COLO829 (cell line): ENCODE measurements around the gene EXOC1.
"Not testable (repeated sequence)": the region's sequence is repeated elsewhere in the genome, so short reads cannot be mapped to it uniquely, and the experiment has no call there.

ENCODE experiments used
- DNase-seq: peaks from one replicate; pipeline ENCODE4 v3.0.0; 2012; ENCODE audit warnings: low spot score

Gene EXOC1

DNA sequence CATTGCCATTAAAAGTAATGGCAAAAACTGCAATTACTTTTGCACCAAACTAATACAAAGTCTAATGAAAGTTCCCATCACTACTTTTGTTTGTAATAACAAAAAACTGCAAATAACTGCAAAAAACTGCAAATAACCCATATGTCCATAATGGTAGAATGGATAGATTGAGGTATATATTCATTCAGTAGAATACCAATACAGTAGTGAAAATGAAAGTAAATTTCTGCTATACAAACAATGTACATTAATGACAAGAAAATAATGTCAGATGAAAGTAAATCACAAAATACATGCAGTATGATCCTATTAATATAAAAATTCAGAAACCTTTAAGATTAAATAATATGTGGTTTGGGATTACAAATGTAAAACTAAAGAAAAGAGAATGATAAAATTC, 54.0 kb downstream of the EXOC1 start:
- DNase-seq, result no peak

DNA sequence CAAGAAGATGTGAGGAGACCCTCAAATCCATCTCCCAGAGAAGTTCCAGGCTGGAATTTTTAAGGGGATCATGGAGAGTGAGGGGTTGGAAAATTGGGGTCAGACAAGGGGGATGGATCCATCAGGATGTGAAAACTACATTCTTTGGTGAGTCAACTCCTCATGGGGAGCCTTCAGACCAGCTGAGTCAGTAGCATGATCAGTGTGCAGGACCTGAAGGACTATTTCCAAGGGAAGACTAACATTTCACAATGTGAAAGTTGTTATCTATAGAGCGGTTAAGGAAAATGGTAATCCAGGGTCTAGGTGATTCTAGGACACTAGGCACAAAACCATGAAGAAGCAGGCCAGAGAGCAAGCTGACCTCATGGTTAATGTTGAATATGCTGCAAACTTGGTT, 56.7 kb downstream of the EXOC1 start:
- no peak for DNase-seq

DNA sequence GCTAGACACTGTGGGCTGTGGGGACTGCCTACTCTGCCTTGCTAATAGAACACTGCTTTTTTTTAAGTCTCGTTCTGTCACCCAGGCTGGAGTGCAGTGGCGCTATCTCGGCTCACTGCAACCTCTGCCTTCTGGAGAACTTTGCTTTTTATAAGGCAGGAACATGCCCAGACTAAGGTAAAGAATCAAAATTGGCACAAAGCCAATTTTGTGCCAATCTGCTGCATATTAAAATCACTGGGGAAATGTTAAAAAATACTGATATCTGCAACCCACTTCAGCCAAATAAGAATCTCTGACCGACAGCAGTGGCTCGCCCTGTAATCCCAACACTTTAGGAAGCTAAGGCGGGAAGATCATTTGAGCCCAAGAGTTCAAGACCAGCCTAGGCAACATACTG, 58.8 kb downstream of the EXOC1 start:
- DNase-seq, result no peak

DNA sequence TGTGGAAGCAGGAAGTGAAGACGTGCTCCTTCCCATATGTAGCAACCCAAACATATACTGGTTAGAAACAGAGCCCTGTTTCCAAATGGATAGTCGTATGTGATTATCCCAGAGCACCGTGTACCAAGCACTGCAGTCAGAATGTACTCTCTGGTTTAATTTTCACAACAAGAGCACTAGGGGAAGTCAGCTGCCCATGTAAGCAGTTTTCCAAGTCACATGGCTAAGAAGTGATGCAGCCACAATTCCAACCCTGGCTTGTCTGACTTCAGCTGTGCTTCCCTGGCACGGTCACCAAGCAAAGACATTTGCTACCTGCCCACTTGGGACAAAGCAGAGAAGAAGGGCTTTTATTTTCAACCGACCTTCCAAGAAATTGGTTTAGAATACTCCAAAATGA, 67.1 kb downstream of the EXOC1 start:
- no peak for DNase-seq

DNA sequence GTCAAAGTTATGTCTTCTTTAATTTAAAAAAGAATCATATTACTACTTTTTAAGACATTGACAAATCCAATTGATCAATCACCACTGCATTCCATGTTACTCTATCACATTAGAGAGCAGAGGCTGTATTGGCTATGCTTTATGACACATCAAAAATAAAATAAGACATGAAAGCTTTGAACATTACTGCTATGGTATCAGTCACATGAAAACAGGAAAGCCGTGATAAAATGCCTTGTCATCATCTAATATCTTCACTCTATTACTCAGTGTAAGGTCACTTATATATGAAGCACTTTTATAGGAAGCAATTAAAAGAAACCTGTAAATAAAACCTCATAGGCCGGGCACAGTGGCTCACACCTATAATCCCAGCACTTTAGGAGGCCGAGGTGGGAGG, 67.6 kb downstream of the EXOC1 start:
- no peak for DNase-seq

DNA sequence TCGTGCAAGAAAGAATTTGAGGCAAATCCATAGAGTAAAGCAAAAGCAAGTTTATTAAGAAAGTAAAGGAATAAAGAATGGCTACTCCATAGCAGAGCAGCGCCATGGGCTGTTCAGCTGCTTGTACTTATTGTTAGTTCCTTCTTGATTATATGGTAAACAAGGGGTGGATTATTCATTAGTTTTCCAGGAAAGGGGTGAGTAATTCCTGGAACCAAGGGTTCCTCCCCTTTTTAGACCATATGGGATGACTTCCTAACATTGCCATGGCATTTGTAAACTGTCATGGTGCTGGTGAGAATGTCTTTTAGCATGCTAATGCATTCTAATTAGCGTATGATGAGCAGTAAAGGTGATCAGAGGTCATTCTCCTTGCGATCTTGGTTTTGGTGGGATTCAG, 71.8 kb downstream of the EXOC1 start:
- no peak for DNase-seq

DNA sequence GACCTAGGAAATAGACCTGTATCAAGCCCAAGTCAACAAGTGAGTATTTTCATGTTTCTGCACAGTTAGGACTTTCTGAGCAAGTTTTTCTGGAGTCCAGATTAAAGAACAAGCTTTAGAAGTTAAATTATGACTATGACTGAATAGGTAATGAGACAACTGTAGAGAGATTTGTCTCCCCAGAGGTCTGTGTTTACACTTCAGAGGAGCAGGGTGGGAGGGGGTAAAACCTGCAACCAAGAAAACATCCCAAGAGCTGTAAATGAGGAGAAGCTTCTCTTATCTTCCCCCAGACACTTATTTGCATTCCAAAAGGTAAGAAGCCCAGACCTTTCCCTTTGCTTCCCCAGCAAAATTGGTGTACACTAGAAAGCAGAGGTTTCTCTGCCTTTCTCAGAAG, 73.2 kb downstream of the EXOC1 start:
- DNase-seq, result no peak

DNA sequence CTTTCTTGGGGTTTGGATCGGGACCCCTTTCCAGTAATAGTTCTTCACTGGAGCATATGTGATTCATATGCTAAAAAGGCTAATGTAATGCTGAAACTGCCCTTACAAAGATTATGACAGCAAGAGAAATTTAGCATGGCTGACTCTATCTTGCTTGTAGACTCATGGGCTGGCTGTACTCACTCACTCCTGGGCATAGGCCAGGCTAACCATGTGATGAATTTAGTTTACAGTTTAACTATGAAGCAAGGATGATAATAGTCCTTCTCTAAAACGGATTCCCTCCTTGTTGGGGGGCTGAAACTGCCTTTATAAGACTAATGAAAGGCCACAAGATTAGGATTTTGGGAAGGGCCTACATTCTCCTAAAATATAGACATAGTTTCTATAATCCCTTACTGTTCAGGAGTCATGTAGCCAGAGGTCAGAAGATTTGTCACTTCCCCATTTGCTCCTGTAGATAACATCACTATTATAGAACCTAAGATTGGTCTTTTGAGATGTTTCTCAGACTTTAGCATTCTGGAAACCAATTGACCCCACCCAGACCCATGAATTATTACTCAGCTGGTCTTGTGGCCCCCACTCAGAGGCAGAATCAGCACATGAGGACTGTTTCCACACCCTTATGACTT, 74.5 kb downstream of the EXOC1 start:
- no peak for DNase-seq

DNA sequence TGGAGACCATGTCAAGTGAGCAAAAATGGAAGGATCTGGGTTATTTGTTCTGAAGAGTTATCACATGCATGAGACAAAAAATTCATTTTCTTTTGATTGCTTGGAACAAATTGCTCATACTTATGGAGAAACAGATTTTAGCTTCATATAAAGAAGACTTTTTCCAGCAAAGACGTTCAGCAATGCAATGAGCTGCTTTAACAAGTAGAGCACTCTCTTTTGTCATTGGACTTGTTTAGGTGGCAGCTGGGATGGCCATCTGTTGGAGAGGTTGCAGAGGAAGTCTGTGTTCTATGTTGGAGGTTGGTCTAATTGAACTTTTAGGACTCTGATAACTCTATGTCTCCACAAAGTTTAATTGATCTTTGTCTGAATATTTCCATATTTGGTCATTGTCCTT, 75.4 kb downstream of the EXOC1 start:
- no peak for DNase-seq

DNA sequence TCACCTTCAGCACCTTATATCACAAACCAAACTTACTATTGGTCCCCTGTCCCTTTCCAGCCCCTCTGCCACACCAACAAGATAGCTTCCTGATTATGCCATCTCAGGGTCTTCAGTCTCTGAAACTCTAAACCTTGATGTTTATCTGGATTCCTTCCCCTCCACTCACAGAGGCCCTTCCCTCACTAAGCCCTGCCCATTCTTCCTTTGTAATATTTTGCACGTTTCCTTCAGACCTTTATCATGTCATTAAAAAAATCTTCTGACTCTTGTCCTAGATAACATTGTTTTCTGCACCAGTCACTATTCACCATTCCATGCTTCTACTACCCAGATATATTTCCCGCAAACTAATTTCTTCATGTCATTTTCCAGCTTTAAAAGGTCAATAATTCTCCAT, 77.6 kb downstream of the EXOC1 start:
- no peak for DNase-seq

DNA sequence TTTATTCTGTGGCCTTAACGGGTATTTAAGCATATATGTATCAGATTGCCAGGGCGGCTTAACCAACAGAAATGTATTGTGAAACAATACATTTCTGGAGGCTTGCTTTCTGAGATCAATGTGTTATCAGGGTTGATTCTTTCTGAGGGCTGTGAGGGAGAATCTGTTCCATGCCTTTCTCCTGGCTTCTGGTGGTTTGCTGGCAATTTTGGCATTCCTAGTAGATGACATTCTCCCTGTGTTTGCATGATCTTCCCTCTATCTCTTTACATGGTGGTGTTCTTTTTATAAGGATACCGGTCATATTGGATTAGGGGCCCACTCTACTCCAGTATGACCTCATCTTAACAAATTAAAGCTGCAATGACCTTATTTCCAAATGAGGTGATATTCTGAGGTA, 78.4 kb downstream of the EXOC1 start:
- no peak for DNase-seq

DNA sequence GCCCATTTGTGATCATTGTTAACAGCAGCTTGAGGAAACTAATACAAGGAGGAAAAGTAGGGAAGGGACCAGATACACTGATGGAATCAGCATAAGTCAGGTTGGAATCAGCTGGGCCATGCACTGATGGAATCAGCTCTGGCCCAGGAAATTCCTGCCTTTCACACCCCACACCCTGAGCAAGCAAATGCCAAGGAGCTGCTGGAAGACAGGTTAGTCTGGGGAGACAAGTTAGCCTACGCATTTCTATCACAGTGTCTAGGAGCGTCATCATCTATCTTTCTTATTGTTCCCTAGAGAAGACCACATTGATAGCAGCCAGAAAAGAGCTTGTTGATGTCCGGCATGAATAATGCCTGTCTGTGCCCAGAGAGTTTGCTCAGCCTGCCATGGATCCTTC, 79.1 kb downstream of the EXOC1 start:
- no peak for DNase-seq

DNA sequence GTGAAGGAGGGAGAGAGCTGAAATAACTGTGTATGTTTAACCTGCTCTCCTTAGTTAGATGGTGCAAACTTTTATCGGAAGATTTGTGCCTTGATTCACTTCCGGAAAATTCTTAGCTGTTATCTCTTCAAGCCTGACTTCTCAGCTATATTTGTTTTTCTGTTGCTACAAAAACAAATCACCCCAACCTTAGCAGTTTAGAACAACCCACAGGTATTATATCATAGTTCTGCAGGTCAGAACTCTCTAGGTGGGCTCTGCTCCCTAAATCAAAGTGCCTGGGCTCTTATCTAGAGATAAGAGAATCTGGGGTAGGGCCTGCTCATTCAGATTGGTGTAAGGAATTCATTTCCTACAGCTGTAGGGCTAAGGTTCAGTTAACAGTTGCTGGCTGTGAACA, 80.2 kb downstream of the EXOC1 start:
- no peak for DNase-seq

DNA sequence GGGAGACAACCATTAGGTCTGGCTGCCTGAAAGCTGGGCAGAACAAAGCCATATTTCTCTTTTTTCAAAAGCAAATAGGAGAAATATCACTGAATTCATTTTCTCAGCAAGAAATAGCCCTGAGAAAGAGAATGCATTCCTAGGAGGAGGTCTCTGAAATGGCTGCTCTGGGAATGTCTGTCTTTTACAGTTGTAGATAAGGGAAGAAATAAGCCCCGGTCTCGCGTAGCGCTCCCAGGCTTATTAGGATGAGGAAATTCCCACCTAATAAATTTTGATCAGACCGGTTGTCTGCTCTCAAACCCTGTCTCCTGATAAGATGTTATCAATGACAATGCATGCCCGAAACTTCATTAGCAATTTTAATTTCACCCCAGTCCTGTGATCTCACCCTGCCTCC, 82.5 kb downstream of the EXOC1 start:
- DNase-seq, result not testable (repeated sequence)

DNA sequence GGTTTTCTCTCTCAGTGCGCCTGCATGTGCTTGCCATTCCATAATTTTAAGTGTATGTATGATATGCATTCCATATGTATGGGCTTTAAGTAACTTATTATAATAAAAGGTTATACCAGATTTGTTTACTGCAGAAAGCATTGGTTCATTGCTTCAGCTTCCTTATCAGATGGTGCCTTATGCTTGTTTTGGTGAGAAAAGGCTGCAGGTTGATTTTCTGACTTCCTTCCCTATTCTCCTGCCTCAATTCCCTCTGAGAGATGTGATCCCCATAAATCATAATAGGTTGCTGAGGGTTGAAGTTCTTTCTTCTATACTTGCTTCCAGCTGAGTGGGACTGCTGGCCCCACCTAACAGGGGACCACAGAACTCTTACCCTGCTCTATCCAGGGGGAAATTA, 85.0 kb downstream of the EXOC1 start:
- no peak for DNase-seq

DNA sequence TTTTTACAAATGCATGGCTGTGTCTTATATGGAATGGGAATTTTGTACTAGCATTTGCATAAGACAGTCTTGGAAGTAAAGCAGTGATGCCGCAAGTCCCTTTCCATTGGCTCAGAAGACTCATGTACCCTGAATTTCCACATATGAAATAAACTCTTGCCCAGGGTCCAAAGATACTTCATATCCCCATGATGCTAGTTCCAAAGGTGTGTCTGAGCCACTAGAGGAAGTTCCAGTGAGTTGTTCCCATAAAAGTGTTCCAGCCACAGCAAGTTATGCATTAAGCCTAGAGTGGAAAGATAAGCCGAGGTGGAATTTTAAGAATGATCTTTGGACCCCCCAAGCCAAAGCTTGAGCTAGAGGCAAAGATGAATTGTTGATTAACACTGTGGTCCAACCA, 86.0 kb downstream of the EXOC1 start:
- DNase-seq, result no peak

DNA sequence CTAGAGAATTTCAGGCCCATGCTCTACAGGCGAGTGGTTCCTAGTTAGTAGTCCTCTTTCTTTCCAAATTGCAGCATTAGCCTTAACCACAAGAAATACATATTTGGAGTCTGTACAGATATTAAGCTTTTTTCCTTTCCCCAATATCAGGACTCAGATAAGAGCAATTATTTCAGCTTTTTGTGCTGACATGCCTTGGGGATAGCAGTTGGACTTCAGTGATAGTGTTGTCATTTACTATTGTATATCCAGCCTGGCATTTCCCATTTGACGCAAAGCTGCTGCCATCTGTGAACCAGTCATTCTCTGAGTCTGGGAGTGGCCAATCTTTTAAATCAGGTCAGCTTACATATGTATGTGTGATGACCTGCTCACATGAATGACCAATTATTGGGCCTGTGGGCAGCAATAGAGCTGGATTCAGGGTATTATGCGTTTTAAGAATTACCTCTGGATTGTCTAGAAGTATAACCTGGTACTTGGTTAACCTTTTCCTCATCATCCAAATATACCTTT, 88.5 kb downstream of the EXOC1 start:
- no peak for DNase-seq

DNA sequence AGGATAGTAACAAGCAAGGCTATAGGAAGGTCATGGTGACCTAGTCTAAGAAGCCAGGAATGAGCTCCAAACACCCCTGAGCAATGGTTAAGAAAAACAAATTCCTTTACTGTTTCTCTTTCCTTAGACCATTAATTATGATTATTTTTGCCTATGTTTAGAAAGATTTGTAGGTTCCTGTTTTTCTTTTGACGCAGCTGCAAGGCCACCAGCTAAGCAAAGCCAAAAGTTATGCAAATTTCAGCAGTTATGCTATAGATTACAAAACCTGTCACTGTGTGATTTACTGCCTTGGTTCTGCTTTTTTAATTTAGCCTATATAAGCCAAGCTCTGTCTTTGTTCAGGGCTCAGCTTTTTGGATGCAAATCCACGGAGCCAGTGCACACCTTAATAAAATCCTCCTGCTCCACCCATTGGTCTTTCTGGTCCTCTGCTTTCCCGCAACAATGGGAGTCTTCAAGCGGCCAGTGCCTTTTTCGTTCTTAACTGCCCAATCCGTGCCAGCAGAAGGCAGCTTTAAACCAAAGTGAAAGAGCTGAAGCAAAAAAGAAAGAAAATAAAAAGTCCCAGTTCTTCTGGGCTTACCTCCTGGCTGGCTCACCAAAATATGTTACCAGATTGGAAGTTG, 93.9 kb downstream of the EXOC1 start:
- peak; percentile 23 for DNase-seq

DNA sequence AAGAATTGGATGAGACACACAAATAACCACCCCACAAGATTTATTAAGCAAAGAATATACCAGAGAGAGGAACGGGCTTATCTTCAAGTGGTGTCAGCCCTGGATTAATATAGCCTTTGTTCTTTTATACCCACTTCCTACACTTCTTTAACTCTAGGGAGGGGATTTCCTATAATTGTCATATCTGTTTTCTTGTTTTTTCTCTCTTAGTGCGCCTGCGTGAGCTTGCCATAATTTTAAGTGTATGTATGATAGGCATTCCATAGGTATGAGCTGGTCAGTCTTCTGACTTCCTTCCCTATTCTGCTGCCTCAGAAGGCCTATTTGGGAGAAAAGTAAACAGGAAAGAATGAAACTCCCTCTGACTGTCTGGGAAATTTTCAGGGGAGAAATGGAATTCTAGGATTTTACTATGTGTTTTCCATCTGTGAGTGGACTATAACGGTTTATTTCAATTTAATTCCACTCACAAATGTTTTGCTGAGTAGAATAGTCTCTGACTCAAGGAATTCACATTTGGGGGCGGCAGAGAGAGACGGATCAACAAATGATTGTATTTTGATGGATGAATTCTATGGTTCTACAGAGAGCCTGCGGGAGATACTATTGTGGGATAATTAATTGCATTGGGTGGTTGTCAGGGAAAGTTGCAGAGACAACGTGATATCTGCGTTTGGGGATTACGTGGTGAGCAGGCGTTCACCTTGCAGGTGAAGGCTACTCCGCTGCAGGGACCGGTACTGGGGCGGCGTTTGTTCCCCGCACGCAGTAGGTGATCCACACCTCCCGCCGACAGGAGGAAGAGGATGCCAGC, 94.7 kb downstream of the EXOC1 start:
- DNase-seq, result peak; percentile 90

DNA sequence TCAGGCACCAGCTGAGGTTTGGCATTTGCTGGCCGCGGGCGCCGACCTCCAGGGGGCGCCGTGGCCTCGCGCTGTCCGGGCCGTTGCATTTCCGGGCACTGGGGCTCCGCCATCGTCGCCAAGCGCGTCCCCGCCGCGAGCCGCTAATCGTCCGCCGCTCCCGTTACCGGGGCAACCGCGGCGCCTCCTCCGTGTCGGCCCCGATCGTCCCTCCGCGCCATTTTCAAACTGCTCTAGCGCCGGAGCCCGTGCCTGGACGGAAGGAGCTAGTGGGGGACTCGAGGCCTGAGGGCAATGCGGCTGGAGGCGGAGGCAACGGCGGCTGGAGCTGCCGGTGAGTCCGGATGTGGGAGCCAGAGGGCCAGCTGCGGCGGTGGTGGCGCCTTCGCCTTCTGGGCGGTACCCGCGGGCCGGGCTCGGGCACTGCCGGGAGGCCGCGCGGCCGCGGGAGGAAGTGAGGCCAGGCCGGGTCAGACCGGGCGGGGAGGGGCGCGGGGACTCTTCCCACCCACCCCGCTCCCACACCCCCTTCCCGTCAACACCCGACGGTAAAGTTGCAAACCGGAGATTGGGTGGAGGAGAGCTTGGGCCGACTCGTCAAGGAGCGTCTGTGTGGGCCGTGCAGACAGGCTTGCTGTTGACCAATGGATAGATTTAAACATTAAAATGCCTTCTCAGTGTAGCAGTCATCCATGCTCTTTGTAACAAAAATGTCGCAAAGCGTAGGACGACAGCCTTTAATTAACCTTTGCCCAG, 95.5 kb downstream of the EXOC1 start, which contains the start of gene CEP135:
TSS of gene CEP135 (plus strand) at position 220 of the 756 bp plus-strand sequence. CDS start 3,186 bp downstream, outside the sequence.
- DNase-seq, result peak; percentile 80

DNA sequence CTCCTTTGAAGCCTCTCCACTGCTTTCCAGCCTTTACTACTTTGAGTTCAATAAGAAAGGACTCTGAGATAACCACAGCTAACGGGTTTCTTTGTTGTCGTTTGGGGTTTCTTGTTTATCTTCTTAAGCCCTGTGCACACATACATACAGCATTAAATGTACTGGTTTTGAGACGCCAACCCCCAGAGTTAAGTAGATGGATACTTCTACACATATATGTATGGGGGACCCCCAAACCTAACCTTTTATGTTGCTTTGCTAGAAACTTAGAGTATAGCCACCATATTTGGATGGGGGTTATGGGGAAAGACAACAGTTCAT, 96.0 kb downstream of the EXOC1 start:
- DNase-seq, result no peak

DNA sequence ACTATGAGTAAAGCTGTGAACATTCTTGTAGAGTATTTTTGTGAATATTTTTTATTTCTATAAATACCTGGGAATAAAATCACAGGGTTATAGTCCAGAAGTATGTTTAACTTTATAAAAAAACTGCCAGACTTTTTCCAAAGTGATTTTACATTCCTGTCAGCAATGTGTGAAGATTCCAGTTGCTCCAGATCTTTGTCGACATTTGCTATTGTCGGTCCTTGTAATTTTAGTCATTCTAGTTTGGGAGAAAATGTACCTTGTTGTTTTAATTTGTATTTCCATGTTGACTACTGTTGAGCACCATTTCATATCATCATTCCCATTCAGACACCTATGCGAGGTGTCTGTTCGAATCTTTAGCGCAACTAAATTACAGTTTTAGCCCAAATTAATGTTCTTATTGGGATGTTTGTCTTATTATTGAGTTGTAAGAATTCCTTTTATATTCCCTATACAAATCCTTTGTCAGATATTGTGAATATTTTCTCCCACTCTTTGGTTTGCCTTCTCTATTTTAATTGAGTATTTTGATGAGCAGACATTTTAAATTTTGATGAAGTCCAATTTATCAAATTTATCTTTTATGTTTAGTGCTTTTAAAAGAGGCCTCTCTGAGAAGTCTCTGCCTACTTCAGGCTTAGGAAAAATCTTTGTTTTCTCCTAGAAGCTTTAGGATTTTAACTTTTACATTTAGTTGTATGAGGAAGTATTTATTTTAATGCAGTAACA, 97.9 kb downstream of the EXOC1 start:
- DNase-seq, result no peak
